IPS DF 4.7 (cell line): ENCODE data around the gene CLK4.

Experiments used
- DNase-seq: peaks from one replicate; pipeline ENCODE4 v3.0.0-alpha.2; 2013; ENCODE audit warnings: low spot score; ENCODE audit errors: extremely low read depth

CLK4 gene

GRCh38 chr5:178637356-178638074, 10.7 kb upstream of the CLK4 start:
- no peak for DNase-seq

- no peak for DNase-seq
Observed at GRCh38 chr5:178632285-178632684, 5.4 kb upstream of the CLK4 start.

- no peak for DNase-seq
Observed at GRCh38 chr5:178630951-178631350, 4.1 kb upstream of the CLK4 start.

GRCh38 chr5:178630475-178630930, 3.7 kb upstream of the CLK4 start:
- no peak for DNase-seq

GRCh38 chr5:178627259-178627598, 379 bp upstream of the CLK4 start:
- no peak for DNase-seq

- DNase-seq: no peak
Observed at GRCh38 chr5:178625679-178626483, 969 bp downstream of the CLK4 start.

- no peak for DNase-seq
Observed at GRCh38 chr5:178624631-178625546, 2.0 kb downstream of the CLK4 start.

- DNase-seq: no peak
Observed at GRCh38 chr5:178622679-178623247, 4.1 kb downstream of the CLK4 start.

- no peak for DNase-seq
Observed at GRCh38 chr5:178619390-178619789, 7.5 kb downstream of the CLK4 start.

GRCh38 chr5:178612299-178612698, 14.6 kb downstream of the CLK4 start:
- DNase-seq: no peak

GRCh38 chr5:178606269-178606668, 20.6 kb downstream of the CLK4 start:
- DNase-seq: no peak

- DNase-seq: no peak
Observed at GRCh38 chr5:178605788-178606187, 21.1 kb downstream of the CLK4 start.

GRCh38 chr5:178602752-178603151, 24.1 kb downstream of the CLK4 start:
- no peak for DNase-seq

- no peak for DNase-seq
Observed at GRCh38 chr5:178595750-178596149, 31.1 kb downstream of the CLK4 start.

- DNase-seq: no peak
Observed at GRCh38 chr5:178595150-178595549, 31.7 kb downstream of the CLK4 start.

GRCh38 chr5:178590924-178591423, 35.9 kb downstream of the CLK4 start:
- no peak for DNase-seq

GRCh38 chr5:178590141-178590923, 36.5 kb downstream of the CLK4 start, which contains the start of gene COL23A1:
TSS of gene COL23A1 (minus strand) at chr5:178590393.
- no peak for DNase-seq

GRCh38 chr5:178589180-178590140, 37.4 kb downstream of the CLK4 start:
- no peak for DNase-seq

- DNase-seq: no peak
Observed at GRCh38 chr5:178588769-178589168, 38.1 kb downstream of the CLK4 start.
